ENCODE measurements around the gene FARP2. TPM values are rescaled to one million over a fixed set of nuclear protein-coding genes. Genes with fewer than 3 reads are reported as not detected.
A peak's percentile ranks its signal among the peaks of the same experiment; 100 is the strongest.

Gene FARP2
- total RNA-seq, 6 donors from 2014 or later, result 33.4 to 96.4 (median 42.2) TPM

DNA sequence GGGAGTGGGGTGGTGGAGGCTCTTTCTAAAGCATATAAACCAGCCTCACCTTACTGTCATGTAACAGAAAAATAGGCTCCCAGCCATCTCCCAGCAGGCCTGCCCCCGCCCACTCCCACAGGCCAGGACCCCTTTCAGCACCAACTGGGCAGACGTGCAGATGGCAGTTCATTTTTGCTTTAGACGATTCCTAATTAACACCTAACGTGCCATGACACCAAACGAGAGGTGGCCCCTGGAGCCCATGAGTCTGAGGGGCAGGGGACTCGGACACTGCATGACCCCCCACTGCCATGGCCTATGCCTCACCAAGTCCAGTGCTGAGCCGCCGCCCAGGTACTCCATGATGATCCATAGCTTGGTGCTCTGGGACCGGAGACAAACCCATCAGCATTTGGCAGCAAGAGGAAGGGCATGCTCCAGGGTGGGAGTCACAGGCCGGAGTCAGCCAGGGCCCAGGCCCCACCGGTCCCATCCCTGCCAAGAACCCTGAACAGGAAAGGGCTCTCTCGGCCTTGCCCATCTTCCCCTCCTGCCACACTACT, 144.4 kb downstream of the FARP2 start:
- no peak for ATAC-seq (ENCODE audit: low FRiP score in 2 of 2)

DNA sequence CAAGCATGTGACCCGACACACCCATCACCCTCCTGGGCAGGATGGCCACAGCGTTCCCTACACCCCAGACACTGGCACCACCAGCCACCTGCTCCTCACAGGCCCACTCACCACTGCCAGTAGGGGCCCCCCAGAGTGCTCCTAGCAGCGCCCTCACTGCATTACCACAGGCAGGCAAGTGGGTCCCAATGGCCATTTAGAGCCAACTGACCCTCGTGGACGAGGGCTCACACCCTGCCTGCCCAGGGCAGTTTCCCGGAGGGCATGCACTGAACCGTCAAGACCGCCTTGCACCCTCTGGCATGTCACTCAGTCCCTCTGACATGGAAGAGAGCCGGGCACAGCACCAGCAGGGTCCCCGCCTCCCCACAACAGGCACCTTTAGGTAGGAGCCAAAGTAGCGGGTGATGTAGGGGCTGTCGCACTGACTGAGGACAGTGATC, 145.0 kb downstream of the FARP2 start:
- peak in 1 of 2 donors; percentile 41 for DNase-seq
- 90 to 97% methylated on average over 4 to 12 of the region's 12 CpGs for WGBS, 2 donors

More for the DNA sequence above, 144.4 kb downstream of the FARP2 start:
- DNase-seq, result peak in 1 of 2 donors; percentile 44
- H3K36me3 ChIP-seq, result peaks cover 0 to 56% (median 45%) of the 10 kb centered on the region in 4 donors
- H3K9me3 ChIP-seq, result no peaks in the 10 kb centered on the region
- peaks cover 0 to 16% (median 2%) of the 10 kb centered on the region in 4 donors for H3K4me1 ChIP-seq
- H3K27ac ChIP-seq, result no peak overlapping the region
- TF ChIP-seq EP300 (IDR thresholded peaks at IDR 0.05), result no peak
- TF ChIP-seq, protein P1, sequence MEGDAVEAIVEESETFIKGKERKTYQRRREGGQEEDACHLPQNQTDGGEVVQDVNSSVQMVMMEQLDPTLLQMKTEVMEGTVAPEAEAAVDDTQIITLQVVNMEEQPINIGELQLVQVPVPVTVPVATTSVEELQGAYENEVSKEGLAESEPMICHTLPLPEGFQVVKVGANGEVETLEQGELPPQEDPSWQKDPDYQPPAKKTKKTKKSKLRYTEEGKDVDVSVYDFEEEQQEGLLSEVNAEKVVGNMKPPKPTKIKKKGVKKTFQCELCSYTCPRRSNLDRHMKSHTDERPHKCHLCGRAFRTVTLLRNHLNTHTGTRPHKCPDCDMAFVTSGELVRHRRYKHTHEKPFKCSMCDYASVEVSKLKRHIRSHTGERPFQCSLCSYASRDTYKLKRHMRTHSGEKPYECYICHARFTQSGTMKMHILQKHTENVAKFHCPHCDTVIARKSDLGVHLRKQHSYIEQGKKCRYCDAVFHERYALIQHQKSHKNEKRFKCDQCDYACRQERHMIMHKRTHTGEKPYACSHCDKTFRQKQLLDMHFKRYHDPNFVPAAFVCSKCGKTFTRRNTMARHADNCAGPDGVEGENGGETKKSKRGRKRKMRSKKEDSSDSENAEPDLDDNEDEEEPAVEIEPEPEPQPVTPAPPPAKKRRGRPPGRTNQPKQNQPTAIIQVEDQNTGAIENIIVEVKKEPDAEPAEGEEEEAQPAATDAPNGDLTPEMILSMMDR (IDR thresholded peaks at IDR 0.05), result no peak
- TF ChIP-seq POLR2A (IDR thresholded peaks at IDR 0.05), result no peak
- no peak for TF ChIP-seq POLR2AphosphoS5 (IDR thresholded peaks at IDR 0.05)
- no peaks in the 10 kb centered on the region for H3K27me3 ChIP-seq
- no peak overlapping the region for H3K4me3 ChIP-seq
- WGBS, 2 donors, result 91 to 96% methylated on average over 8 to 10 of the region's 12 CpGs

DNA sequence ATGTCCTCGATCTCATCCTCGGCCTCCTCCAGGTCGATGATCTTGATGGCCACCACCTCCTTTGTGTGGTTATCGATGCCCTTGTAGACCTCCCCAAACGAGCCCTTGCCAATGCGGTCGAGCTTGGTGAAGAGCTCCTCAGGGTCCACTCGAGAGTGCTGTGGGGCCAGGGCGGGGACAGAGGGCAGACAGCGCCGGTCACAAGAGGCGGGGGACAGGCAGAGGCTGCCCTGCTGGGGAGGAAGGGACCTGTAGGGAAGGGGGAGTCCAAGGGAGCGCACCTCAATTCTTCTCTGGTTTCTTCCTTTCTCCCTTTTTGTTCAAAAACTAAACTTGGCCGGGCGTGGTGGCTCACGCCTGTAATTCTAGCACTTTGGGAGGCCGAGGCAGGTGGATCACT, 145.5 kb downstream of the FARP2 start:
- no peak for ATAC-seq (ENCODE audit: low FRiP score in 2 of 2)
- TF ChIP-seq, protein P1 (IDR thresholded peaks at IDR 0.05), result no peak
- H3K4me1 ChIP-seq, result peaks cover 6 to 26% (median 12%) of the 10 kb centered on the region in 4 donors
- no peaks in the 10 kb centered on the region for H3K27me3 ChIP-seq
- peaks cover 0 to 46% (median 35%) of the 10 kb centered on the region in 4 donors for H3K36me3 ChIP-seq
- H3K4me3 ChIP-seq, result no peak overlapping the region
- DNase-seq, result no peak
- 94 to 96% methylated on average over 17 of the region's 17 CpGs for WGBS, 2 donors
- no peak overlapping the region for H3K27ac ChIP-seq
- no peaks in the 10 kb centered on the region for H3K9me3 ChIP-seq

More for the DNA sequence above, 145.0 kb downstream of the FARP2 start:
- no peak for TF ChIP-seq POLR2A (IDR thresholded peaks at IDR 0.05)
- no peak for TF ChIP-seq EP300 (IDR thresholded peaks at IDR 0.05)
- TF ChIP-seq POLR2AphosphoS5 (IDR thresholded peaks at IDR 0.05), result no peak
- TF ChIP-seq, protein P1 (IDR thresholded peaks at IDR 0.05), result no peak
- Histone ChIP-seq H3K4me1 (peaks cover 1 to 22% (median 8%) of the 10 kb centered on the region in 4 donors), H3K27me3 (no peaks in the 10 kb centered on the region), H3K9me3 (no peaks in the 10 kb centered on the region), H3K27ac (no peak overlapping the region), H3K36me3 (peaks cover 0 to 50% (median 39%) of the 10 kb centered on the region in 4 donors), H3K4me3 (no peak overlapping the region)
- ATAC-seq (ENCODE audit: low FRiP score in 2 of 2), result no peak

DNA sequence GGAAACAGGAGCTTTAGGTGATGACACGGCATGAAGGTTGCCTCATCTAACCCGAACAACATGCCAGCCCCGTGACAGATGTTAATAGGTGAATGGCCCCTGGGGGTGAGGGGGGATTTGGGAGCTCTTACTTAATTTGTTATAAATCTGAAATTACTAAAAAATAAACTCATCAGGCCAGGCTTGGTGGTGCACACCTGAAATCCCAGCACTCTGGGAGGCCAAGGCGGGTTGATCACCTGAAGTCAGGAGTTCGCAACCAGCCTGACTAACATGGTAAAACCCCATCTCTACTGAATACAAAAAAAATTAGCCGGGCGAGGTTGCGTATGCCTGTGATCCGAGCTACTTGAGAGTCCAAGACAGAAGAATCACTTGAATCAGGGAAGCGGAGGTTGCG, 146.2 kb downstream of the FARP2 start:
- Histone ChIP-seq H3K27me3 (no peaks in the 10 kb centered on the region), H3K36me3 (peaks cover 0 to 38% (median 28%) of the 10 kb centered on the region in 4 donors), H3K4me1 (peaks cover 11 to 34% (median 19%) of the 10 kb centered on the region in 4 donors), H3K4me3 (no peak overlapping the region), H3K9me3 (no peaks in the 10 kb centered on the region), H3K27ac (no peak overlapping the region)
- TF ChIP-seq POLR2A (IDR thresholded peaks at IDR 0.05) (no peak), EP300 (IDR thresholded peaks at IDR 0.05) (no peak), POLR2AphosphoS5 (IDR thresholded peaks at IDR 0.05) (no peak)
- TF ChIP-seq, protein P1 (IDR thresholded peaks at IDR 0.05), result no peak
- ATAC-seq (ENCODE audit: low FRiP score in 2 of 2) (no peak), DNase-seq (no peak)
- WGBS, 2 donors, result 89 to 95% methylated on average over 11 of the region's 11 CpGs
